WTC11 (cell line): ENCODE data around the gene EIF4E3. TPM values are rescaled to one million over a fixed set of nuclear protein-coding genes. Genes with fewer than 3 reads are reported as not detected.
A peak's percentile ranks its signal among the peaks of the same experiment; 100 is the strongest.

ENCODE experiments used
- ATAC-seq: fragments of 200-7000 bp; cut with Tn5 transposase; 2 replicates; pipeline ENCODE4 v1.10.0; 2021; ENCODE audit warnings: mild to moderate bottlenecking, moderate library complexity
- CTCF ChIA-PET: fragments of 300-600 bp; sonication (Branson Sonifier 250); formaldehyde crosslinking; loops from one replicate; lab custom pipeline; 2021; ENCODE audit warnings: antibody characterized with exemption; lab: Charles Lee
- POLR2A ChIA-PET: fragments of 350-600 bp; sonication (Branson Sonifier 250); formaldehyde crosslinking; loops from one replicate; lab custom pipeline; 2021; ENCODE audit warnings: antibody characterized with exemption; lab: Charles Lee
- DNase-seq: peaks from one replicate; pipeline ENCODE4 v3.0.0; 2021; ENCODE audit warnings: low spot score
- H3K27ac Mint-ChIP-seq: 2 replicates; pipeline ENCODE4 v1.8.0; 2021; ENCODE audit warnings: mixed read lengths
- H3K27me3 Mint-ChIP-seq: 2 replicates; pipeline ENCODE4 v1.8.0; 2021; ENCODE audit warnings: low read depth, mild to moderate bottlenecking, moderate library complexity, mixed read lengths
- H3K36me3 Mint-ChIP-seq: 2 replicates; pipeline ENCODE4 v1.8.0; 2021; ENCODE audit warnings: mixed read lengths
- H3K4me1 Mint-ChIP-seq: 2 replicates; pipeline ENCODE4 v1.8.0; 2022; ENCODE audit warnings: mixed read lengths
- H3K4me3 Mint-ChIP-seq: 2 replicates; pipeline ENCODE4 v1.8.0; 2021; ENCODE audit warnings: mild to moderate bottlenecking, moderate library complexity, mixed read lengths
- H3K9me3 Mint-ChIP-seq: 2 replicates; pipeline ENCODE4 v1.8.0; 2021; ENCODE audit warnings: mixed read lengths
- AFF4 ChIP-seq: sonication (generic); formaldehyde crosslinking; IDR thresholded peaks from 2 replicates; pipeline ENCODE4 v1.8.1; 2023; ENCODE audit warnings: mild to moderate bottlenecking, missing genetic modification reagents, borderline replicate concordance
- ATF3 ChIP-seq: sonication (generic); formaldehyde crosslinking; conservative IDR thresholded peaks from 2 replicates; pipeline ENCODE4 v1.8.1; 2022; ENCODE audit warnings: mild to moderate bottlenecking, missing genetic modification reagents
- ATF6 ChIP-seq: sonication (generic); formaldehyde crosslinking; IDR thresholded peaks from 2 replicates; pipeline ENCODE4 v1.8.1; 2023; ENCODE audit warnings: mild to moderate bottlenecking, missing genetic modification reagents
- CDX4 ChIP-seq: fragments of 250-450 bp; sonication (Bioruptor Pico); IDR thresholded peaks from 2 replicates; pipeline ENCODE4 v1.9.0; 2021; ENCODE audit warnings: moderate library complexity, mild to moderate bottlenecking, inconsistent platforms, borderline replicate concordance
- E2F5 ChIP-seq: sonication (generic); formaldehyde crosslinking; IDR thresholded peaks from 2 replicates; pipeline ENCODE4 v1.8.1; 2022; ENCODE audit warnings: mild to moderate bottlenecking, moderate library complexity, missing genetic modification reagents
- JUN ChIP-seq: sonication (generic); formaldehyde crosslinking; IDR thresholded peaks from 2 replicates; pipeline ENCODE4 v1.8.0; 2023; ENCODE audit warnings: mild to moderate bottlenecking, missing genetic modification reagents
- MAX ChIP-seq: sonication (generic); formaldehyde crosslinking; IDR thresholded peaks from 2 replicates; pipeline ENCODE4 v1.8.0; 2022; ENCODE audit warnings: mild to moderate bottlenecking, missing genetic modification reagents
- MLX ChIP-seq: sonication (generic); formaldehyde crosslinking; IDR thresholded peaks from 2 replicates; pipeline ENCODE4 v1.8.1; 2023; ENCODE audit warnings: mild to moderate bottlenecking, missing genetic modification reagents, moderate library complexity
- OVOL2 ChIP-seq: fragments of 250-450 bp; sonication (Bioruptor Pico); IDR thresholded peaks from 2 replicates; pipeline ENCODE4 v1.9.0; 2021; ENCODE audit warnings: mild to moderate bottlenecking, borderline replicate concordance
- RELA ChIP-seq: sonication (generic); formaldehyde crosslinking; IDR thresholded peaks from 2 replicates; pipeline ENCODE4 v1.8.1; 2022; ENCODE audit warnings: missing genetic modification reagents, mild to moderate bottlenecking, borderline replicate concordance
- TP53 ChIP-seq: sonication (generic); formaldehyde crosslinking; IDR thresholded peaks from 2 replicates; pipeline ENCODE4 v1.8.1; 2023; ENCODE audit warnings: mild to moderate bottlenecking, missing genetic modification reagents
- ZBTB21 ChIP-seq: sonication (generic); formaldehyde crosslinking; IDR thresholded peaks from 2 replicates; pipeline ENCODE4 v1.8.1; 2023; ENCODE audit warnings: mild to moderate bottlenecking, missing genetic modification reagents, borderline replicate concordance
- ZNF121 ChIP-seq: sonication (generic); formaldehyde crosslinking; IDR thresholded peaks from 2 replicates; pipeline ENCODE4 v1.8.0; 2023; ENCODE audit warnings: missing genetic modification reagents
- ZNF232 ChIP-seq: sonication (generic); formaldehyde crosslinking; IDR thresholded peaks from 2 replicates; pipeline ENCODE4 v1.8.0; 2022; ENCODE audit warnings: mild to moderate bottlenecking, missing genetic modification reagents
- ZNF396 ChIP-seq: fragments of 250-450 bp; sonication (Bioruptor Pico); IDR thresholded peaks from 2 replicates; pipeline ENCODE4 v1.8.0; 2021; ENCODE audit warnings: mild to moderate bottlenecking, moderate library complexity, borderline replicate concordance
- total RNA-seq: library from RNA; stranded (reverse); gene quantifications from 3 replicates; pipeline ENCODE4 v1.2.3, GENCODE V29; 2021

The EIF4E3 gene
- total RNA-seq, 1 experiment from 2014 or later = 16.5 TPM

GRCh38 chr3:71673486-71673885 is 51.7 kb downstream of the EIF4E3 start:
- POLR2A ChIA-PET = interaction anchor here (0.6 kb wide), 1 partner anchor 254 kb away, joined by 3 read pairs; no protein-coding TSS in a partner anchor
- 0 out of 2 replicates have a peak, but pooled peaks cover 2% of the 10 kb centered on the region for H3K9me3 Mint-ChIP-seq
- no peak for TF ChIP-seq OVOL2 (CRISPR knock-in tag)
- no peak for TF ChIP-seq ATF6 (CRISPR knock-in tag)
- TF ChIP-seq AFF4 (CRISPR knock-in tag) = no peak
- no peak for TF ChIP-seq ZNF396 (CRISPR knock-in tag)
- TF ChIP-seq, all 79 proteins: peak for 0
- no peaks in the 10 kb centered on the region for H3K27me3 Mint-ChIP-seq
- H3K27ac Mint-ChIP-seq = no peak overlapping the region
- no peak overlapping the region for H3K4me3 Mint-ChIP-seq
- H3K4me1 Mint-ChIP-seq = peaks cover 38% of the 10 kb centered on the region
- ATAC-seq (no peak), DNase-seq (no peak)
- H3K36me3 Mint-ChIP-seq = no peaks in the 10 kb centered on the region
- CTCF ChIA-PET = interaction anchor here (0.6 kb wide), 1 partner anchor 23 kb away, joined by 3 read pairs; no protein-coding TSS in a partner anchor

- peak; percentile 20; the same call in 1 of the 2 replicates for ATAC-seq
- CTCF ChIA-PET = interaction anchor here (1.1 kb wide), 1 partner anchor 8 kb away, joined by 4 read pairs; no protein-coding TSS in a partner anchor
- POLR2A ChIA-PET = interaction anchor here (0.5 to 1.0 kb wide), 2 partner anchors 9 to 57 kb away, joined by 3 read pairs; no protein-coding TSS in a partner anchor
- H3K4me3 Mint-ChIP-seq = no peak overlapping the region
- peaks cover 38% of the 10 kb centered on the region for H3K4me1 Mint-ChIP-seq
- H3K27me3 Mint-ChIP-seq = no peaks in the 10 kb centered on the region
- H3K9me3 Mint-ChIP-seq = 0 out of 2 replicates have a peak, but pooled peaks cover 8% of the 10 kb centered on the region
- H3K27ac Mint-ChIP-seq = no peak overlapping the region
- no peaks in the 10 kb centered on the region for H3K36me3 Mint-ChIP-seq
- no peak for DNase-seq
- TF ChIP-seq ATF3 = no peak
- no peak for TF ChIP-seq TP53
- no peak for TF ChIP-seq AFF4 (CRISPR knock-in tag)
- TF ChIP-seq ZBTB21 (CRISPR knock-in tag) = no peak
- no peak for TF ChIP-seq ATF6 (CRISPR knock-in tag)
- TF ChIP-seq E2F5 = no peak
- no peak for TF ChIP-seq MLX (CRISPR knock-in tag)
- no peak for TF ChIP-seq MAX
- no peak for TF ChIP-seq RELA (CRISPR knock-in tag)
- no peak for TF ChIP-seq ZNF232
- TF ChIP-seq CDX4 (CRISPR knock-in tag) = no peak
- no peak for TF ChIP-seq JUN (CRISPR knock-in tag)
- no peak for TF ChIP-seq ZNF121 (CRISPR knock-in tag)
Observed at GRCh38 chr3:71672807-71673206, 52.4 kb downstream of the EIF4E3 start.
